GM12878 (cell line): ENCODE data around the gene TMEM94.

Experiments
- CBX5 ChIP-seq: sonication (generic); IDR thresholded peaks from 2 replicates; pipeline ENCODE4 v1.6.1; 2016; ENCODE audit warnings: low read depth, moderate library complexity, mild to moderate bottlenecking, inconsistent platforms
- FOS ChIP-seq: IDR thresholded peaks from 3 replicates; pipeline ENCODE4 v1.6.1; 2011; ENCODE audit warnings: borderline replicate concordance; ENCODE audit not compliant: insufficient read length; ENCODE audit errors: extremely low read depth
- FOXM1 ChIP-seq: IDR thresholded peaks from 2 replicates; pipeline ENCODE4 v1.6.1; 2012; ENCODE audit warnings: low read depth, mild to moderate bottlenecking, inconsistent platforms, low read length, moderate library complexity
- PML ChIP-seq: IDR thresholded peaks from 2 replicates; pipeline ENCODE4 v1.6.1; 2012; ENCODE audit warnings: low read length, inconsistent platforms
- POLR2A ChIP-seq: IDR thresholded peaks from 2 replicates; pipeline ENCODE4 v1.6.1; 2011; ENCODE audit warnings: low read depth, mild to moderate bottlenecking, low read length
- POLR2AphosphoS2 ChIP-seq: IDR thresholded peaks from 2 replicates; pipeline ENCODE4 v1.6.1; 2011; ENCODE audit warnings: low read depth, mild to moderate bottlenecking, low read length, improper control_type of control experiment, moderate library complexity
- TF ChIP-seq, protein P1 (sequence below), 3 experiments: IDR thresholded peaks in 2 of 3; conservative IDR thresholded peaks in 1 of 3; 2 replicates each; pipeline ENCODE4 v1.5.1; 2011; ENCODE audit warnings: low read depth in 3 of 3, low read length in 3 of 3, mild to moderate bottlenecking in 3 of 3, control low read depth in 2 of 3, moderate library complexity in 2 of 3, inconsistent platforms in 1 of 3, mixed read lengths in 1 of 3; ENCODE audit not compliant: control insufficient read depth in 2 of 3, insufficient read depth in 1 of 3; ENCODE audit errors: extremely low read depth in 1 of 3

- TF ChIP-seq POLR2AphosphoS2 (no peak), FOXM1 (no peak), POLR2A (no peak), CBX5 (no peak), PML (no peak), FOS (no peak)
- TF ChIP-seq, protein P1, sequence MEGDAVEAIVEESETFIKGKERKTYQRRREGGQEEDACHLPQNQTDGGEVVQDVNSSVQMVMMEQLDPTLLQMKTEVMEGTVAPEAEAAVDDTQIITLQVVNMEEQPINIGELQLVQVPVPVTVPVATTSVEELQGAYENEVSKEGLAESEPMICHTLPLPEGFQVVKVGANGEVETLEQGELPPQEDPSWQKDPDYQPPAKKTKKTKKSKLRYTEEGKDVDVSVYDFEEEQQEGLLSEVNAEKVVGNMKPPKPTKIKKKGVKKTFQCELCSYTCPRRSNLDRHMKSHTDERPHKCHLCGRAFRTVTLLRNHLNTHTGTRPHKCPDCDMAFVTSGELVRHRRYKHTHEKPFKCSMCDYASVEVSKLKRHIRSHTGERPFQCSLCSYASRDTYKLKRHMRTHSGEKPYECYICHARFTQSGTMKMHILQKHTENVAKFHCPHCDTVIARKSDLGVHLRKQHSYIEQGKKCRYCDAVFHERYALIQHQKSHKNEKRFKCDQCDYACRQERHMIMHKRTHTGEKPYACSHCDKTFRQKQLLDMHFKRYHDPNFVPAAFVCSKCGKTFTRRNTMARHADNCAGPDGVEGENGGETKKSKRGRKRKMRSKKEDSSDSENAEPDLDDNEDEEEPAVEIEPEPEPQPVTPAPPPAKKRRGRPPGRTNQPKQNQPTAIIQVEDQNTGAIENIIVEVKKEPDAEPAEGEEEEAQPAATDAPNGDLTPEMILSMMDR (IDR thresholded peaks at IDR 0.05 in 2 of 3, conservative IDR thresholded peaks at IDR 0.05 in 1 of 3; ENCODE audit: control insufficient read depth in 2 of 3, extremely low read depth in 1 of 3, insufficient read depth in 1 of 3, low read depth in 3 of 3, low read length in 3 of 3): no peak
These were observed 29.7 kb downstream of the TMEM94 start for GRCh38 chr17:75486151-75486550.
